Measurements from ENCODE around the gene ACOT4. TPM values are rescaled to one million over a fixed set of nuclear protein-coding genes. Genes with fewer than 3 reads are reported as not detected.

The ACOT4 gene
- total and polyA plus RNA-seq, 2 of the 8 experiments (the other 6 are each of a cell fraction or from before 2014, with no cell fraction given), result 0.80 to 1.1 TPM

DNA sequence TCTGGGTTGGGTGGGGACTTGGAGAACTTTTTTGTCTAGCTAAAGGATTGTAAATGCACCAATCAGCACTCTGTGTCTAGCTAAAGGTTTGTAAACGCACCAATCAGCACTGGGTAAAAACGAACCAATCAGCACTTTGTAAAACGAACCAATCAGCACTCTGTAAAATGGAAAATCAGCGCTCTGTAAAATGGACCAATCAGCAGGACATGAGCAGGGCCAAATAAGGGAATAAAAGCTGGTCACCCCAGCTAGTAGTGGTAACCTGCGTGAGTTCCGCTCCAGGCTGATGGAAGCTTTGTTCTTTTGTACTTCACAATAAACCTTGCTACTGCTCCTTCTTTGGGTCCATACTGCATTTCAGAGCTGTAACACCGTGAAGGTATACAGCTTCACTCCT lies 24.3 kb upstream of the ACOT4 start:
- no peak overlapping the region for H3K4me3 ChIP-seq (ENCODE audit: extremely low read depth in 1 of 4, insufficient read depth in 2 of 4, low read depth in 3 of 4, low read length in 4 of 4)
- TF ChIP-seq EGR1 (IDR thresholded peaks at IDR 0.05; ENCODE audit: borderline replicate concordance, low read depth, low read length), result no peak
- TF ChIP-seq CBX5 (IDR thresholded peaks at IDR 0.05; ENCODE audit: low read depth, low read length), result no peak
- no peak for TF ChIP-seq CBX8 (IDR thresholded peaks at IDR 0.05; ENCODE audit: borderline replicate concordance, low read depth, low read length)
- no peak for TF ChIP-seq TAF7 (optimal IDR thresholded peaks at IDR 0.05; ENCODE audit: borderline replicate concordance, low read depth, low read length)
- TF ChIP-seq KDM1A (IDR thresholded peaks at IDR 0.05; ENCODE audit: borderline replicate concordance, low read length), result no peak
- TF ChIP-seq YY1 (IDR thresholded peaks at IDR 0.05; ENCODE audit: low read depth, low read length), result no peak
- TF ChIP-seq, protein P1, sequence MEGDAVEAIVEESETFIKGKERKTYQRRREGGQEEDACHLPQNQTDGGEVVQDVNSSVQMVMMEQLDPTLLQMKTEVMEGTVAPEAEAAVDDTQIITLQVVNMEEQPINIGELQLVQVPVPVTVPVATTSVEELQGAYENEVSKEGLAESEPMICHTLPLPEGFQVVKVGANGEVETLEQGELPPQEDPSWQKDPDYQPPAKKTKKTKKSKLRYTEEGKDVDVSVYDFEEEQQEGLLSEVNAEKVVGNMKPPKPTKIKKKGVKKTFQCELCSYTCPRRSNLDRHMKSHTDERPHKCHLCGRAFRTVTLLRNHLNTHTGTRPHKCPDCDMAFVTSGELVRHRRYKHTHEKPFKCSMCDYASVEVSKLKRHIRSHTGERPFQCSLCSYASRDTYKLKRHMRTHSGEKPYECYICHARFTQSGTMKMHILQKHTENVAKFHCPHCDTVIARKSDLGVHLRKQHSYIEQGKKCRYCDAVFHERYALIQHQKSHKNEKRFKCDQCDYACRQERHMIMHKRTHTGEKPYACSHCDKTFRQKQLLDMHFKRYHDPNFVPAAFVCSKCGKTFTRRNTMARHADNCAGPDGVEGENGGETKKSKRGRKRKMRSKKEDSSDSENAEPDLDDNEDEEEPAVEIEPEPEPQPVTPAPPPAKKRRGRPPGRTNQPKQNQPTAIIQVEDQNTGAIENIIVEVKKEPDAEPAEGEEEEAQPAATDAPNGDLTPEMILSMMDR (IDR thresholded peaks at IDR 0.05; ENCODE audit: control extremely low read depth in 1 of 3, insufficient read depth in 1 of 3, low read depth in 1 of 3, low read length in 3 of 3), result no peak
- TF ChIP-seq TEAD4 (IDR thresholded peaks at IDR 0.05; ENCODE audit: low read depth, low read length), result no peak
- TF ChIP-seq POLR2AphosphoS5 (IDR thresholded peaks at IDR 0.05; ENCODE audit: low read depth, low read length), result no peak
- no peak for TF ChIP-seq CEBPB (IDR thresholded peaks at IDR 0.05; ENCODE audit: low read depth, low read length)
- TF ChIP-seq, protein P2, sequence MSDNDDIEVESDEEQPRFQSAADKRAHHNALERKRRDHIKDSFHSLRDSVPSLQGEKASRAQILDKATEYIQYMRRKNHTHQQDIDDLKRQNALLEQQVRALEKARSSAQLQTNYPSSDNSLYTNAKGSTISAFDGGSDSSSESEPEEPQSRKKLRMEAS (IDR thresholded peaks at IDR 0.05), result no peak
- no peak for TF ChIP-seq TBP (IDR thresholded peaks at IDR 0.05; ENCODE audit: low read depth, low read length)

More for the DNA sequence above, 24.3 kb upstream of the ACOT4 start:
- no peak overlapping the region for H2AK5ac ChIP-seq (ENCODE audit: low read depth, low read length)
- no peak overlapping the region for H3K56ac ChIP-seq (replicated peaks; ENCODE audit: insufficient read length, low read depth, low read length)
- H3K4me1 ChIP-seq (replicated peaks in 1 of 4; ENCODE audit: control insufficient read depth in 3 of 4, insufficient read depth in 4 of 4, low read length in 3 of 4), result peaks cover 0 to 5% (median 2%) of the 10 kb centered on the region in 4 experiments; a peak in 2 of 7 replicates
- H3K4ac ChIP-seq (replicated peaks; ENCODE audit: insufficient read length, low read depth, low read length), result no peak overlapping the region
- H3K18ac ChIP-seq (ENCODE audit: extremely low read depth, low read length), result no peak overlapping the region
- no peak for DNase-seq (ENCODE audit: low read depth in 1 of 2, low spot score in 2 of 2)
- ChIA-PET CTCF (ENCODE audit: partially characterized antibody) (interaction anchor here (0.5 to 5.8 kb wide), 6 partner anchors 13 to 95 kb away, joined by 3 to 22 read pairs (median 5); no protein-coding TSS in a partner anchor), POLR2A (ENCODE audit: partially characterized antibody) (interaction anchor here (0.8 to 1.4 kb wide), 3 partner anchors 24 to 65 kb away, joined by 3 to 4 read pairs (median 3); partner anchors contain the start of gene ACOT4)
- no peak overlapping the region for H4K8ac ChIP-seq (ENCODE audit: extremely low read depth, insufficient read depth, low read length)
- no peak overlapping the region for H2BK15ac ChIP-seq (ENCODE audit: low read length)
- no peak overlapping the region; a peak in 1 of 4 replicates for H3K4me2 ChIP-seq (ENCODE audit: insufficient read depth in 1 of 2, low read depth in 2 of 2, low read length in 2 of 2)
- no peak overlapping the region for H2BK120ac ChIP-seq (replicated peaks; ENCODE audit: low read depth, low read length)
- H2BK12ac ChIP-seq (ENCODE audit: low read depth, low read length), result no peak overlapping the region
- H3K79me1 ChIP-seq (ENCODE audit: low read depth, low read length), result no peaks in the 10 kb centered on the region
- 97% methylated on average over 7 of the region's 7 CpGs; no CpG with 5 or more reads in 1 of the 2 experiments for WGBS, 2 experiments (ENCODE audit: extremely low coverage in 1 of 2, insufficient coverage in 1 of 2, insufficient read length in 1 of 2, insufficient replicate concordance in 2 of 2, low coverage in 1 of 2, low lambda C conversion rate in 2 of 2, missing lambda C conversion rate in 1 of 2)
- no peak overlapping the region for H3K9ac ChIP-seq (replicated peaks in 1 of 4; ENCODE audit: extremely low read depth in 1 of 4, low read depth in 3 of 4, low read length in 3 of 4)
- no peak overlapping the region for H2BK20ac ChIP-seq (ENCODE audit: low read length)
- H4K20me1 ChIP-seq (replicated peaks in 1 of 2; ENCODE audit: control insufficient read depth in 1 of 2, insufficient read depth in 2 of 2, low read length in 2 of 2), result no peaks in the 10 kb centered on the region
- no peak overlapping the region for H4K91ac ChIP-seq (replicated peaks; ENCODE audit: insufficient read length, low read length)
- no peaks in the 10 kb centered on the region; a peak in 1 of 8 replicates for H3K36me3 ChIP-seq (ENCODE audit: control insufficient read depth in 2 of 4, insufficient read depth in 4 of 4, low read length in 3 of 4)
- H3K9me3 ChIP-seq (ENCODE audit: insufficient read depth in 2 of 2, low read depth in 1 of 2, low read length in 1 of 2), result no peaks in the 10 kb centered on the region
- H4K5ac ChIP-seq (ENCODE audit: insufficient read length, low read depth, low read length), result no peak overlapping the region
- no peaks in the 10 kb centered on the region; a peak in 1 of 7 replicates for H3K27me3 ChIP-seq (replicated peaks in 1 of 4; ENCODE audit: control insufficient read depth in 3 of 4, extremely low read depth in 1 of 4, insufficient read depth in 3 of 4, low read length in 3 of 4)
- no peak overlapping the region for H3K27ac ChIP-seq (ENCODE audit: low read depth, low read length)
- no peak overlapping the region for H3K23ac ChIP-seq (ENCODE audit: insufficient read length)
- no peak overlapping the region for H2AFZ ChIP-seq (ENCODE audit: low read length)
- H3K23me2 ChIP-seq (ENCODE audit: low read depth, low read length), result peaks cover 7% of the 10 kb centered on the region; the same call in 1 of the 2 replicates
- H3K79me2 ChIP-seq (ENCODE audit: control insufficient read depth in 1 of 2, insufficient read depth in 2 of 2, low read length in 2 of 2), result no peaks in the 10 kb centered on the region
- H3K14ac ChIP-seq (ENCODE audit: insufficient read length), result no peak overlapping the region
- H2BK5ac ChIP-seq (ENCODE audit: low read depth, low read length), result no peak overlapping the region
- FAIRE-seq, result no peak

Measured in H1 (cell line).